ENCODE data around the gene MYDGF. TPM values are rescaled to one million over a fixed set of nuclear protein-coding genes. Genes with fewer than 3 reads are reported as not detected.

The MYDGF gene
- total RNA-seq, 1 experiment from 2014 or later, result 250 TPM

- Histone ChIP-seq H3K9me3 (replicated peaks) (no peaks in the 10 kb centered on the region), H3K36me3 (no peaks in the 10 kb centered on the region), H3K4me1 (replicated peaks) (no peaks in the 10 kb centered on the region), H3K27me3 (replicated peaks) (peaks cover 25% of the 10 kb centered on the region), H3K27ac (no peak overlapping the region), H3K4me3 (no peak overlapping the region)
- DNase-seq (ENCODE audit: low read depth in 1 of 2, low spot score in 2 of 2), result no peak
These were observed 56.8 kb downstream of the MYDGF start for GRCh38 chr19:4613254-4613751.

DNA sequence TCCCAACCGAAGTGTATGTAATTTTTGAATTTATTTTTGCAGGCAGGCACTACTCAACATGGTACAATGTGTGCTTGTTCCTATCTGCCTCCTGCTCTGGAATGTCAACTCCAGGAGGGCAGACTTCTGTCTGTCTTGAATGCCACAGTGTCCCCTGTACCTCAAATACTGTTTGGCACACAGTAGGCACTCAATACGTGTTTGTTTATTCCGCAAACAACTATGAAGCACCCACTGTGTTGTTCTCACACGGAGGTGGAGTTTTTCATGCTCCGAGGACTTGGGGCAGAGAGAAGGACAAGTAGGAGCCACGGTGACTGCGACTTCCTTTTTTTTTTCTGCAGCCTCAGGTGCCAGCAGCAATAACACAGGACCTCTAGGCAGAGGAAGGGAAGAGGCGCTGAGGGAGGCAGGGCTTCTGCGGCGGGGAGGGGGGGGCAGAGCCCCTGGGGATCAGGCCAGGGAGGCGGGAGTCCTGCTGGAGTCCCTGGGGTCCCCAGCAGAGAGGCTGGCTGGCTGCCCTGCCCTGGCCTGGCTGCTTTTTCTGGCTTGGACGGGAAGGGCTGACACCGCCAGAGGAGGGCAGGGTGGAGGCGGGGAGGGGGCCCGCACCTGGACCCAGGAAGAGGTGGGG, 60.1 kb downstream of the MYDGF start:
- DNase-seq (ENCODE audit: low read depth in 1 of 2, low spot score in 2 of 2), result no peak
- Histone ChIP-seq H3K27me3 (replicated peaks) (peaks cover 38% of the 10 kb centered on the region), H3K36me3 (no peaks in the 10 kb centered on the region), H3K9me3 (replicated peaks) (no peaks in the 10 kb centered on the region), H3K4me3 (no peak overlapping the region), H3K4me1 (replicated peaks) (no peaks in the 10 kb centered on the region), H3K27ac (no peak overlapping the region)

Other genes with a start within 250 kb of the MYDGF start
- gene UBXN6, start 212.5 kb downstream of the MYDGF start, total RNA-seq (2014; rRNA removed; shearing (Covaris generic)), result 39.3 and 66.8 TPM in 2 replicates
- gene HDGFL2, start 198.0 kb downstream of the MYDGF start, total RNA-seq (2014; rRNA removed; shearing (Covaris generic)), result 58.7 and 71.4 TPM in 2 replicates
- gene PLIN4, start 151.9 kb downstream of the MYDGF start, total RNA-seq (2014; rRNA removed; shearing (Covaris generic)), result not detected in 2 replicates
- not detected in 2 replicates for gene PLIN5, start 135.1 kb downstream of the MYDGF start, total RNA-seq (2014; rRNA removed; shearing (Covaris generic))
- not detected in 2 replicates for gene LRG1, start 130.3 kb downstream of the MYDGF start, total RNA-seq (2014; rRNA removed; shearing (Covaris generic))
- gene SEMA6B, start 110.7 kb downstream of the MYDGF start, total RNA-seq (2014; rRNA removed; shearing (Covaris generic)), result 0.08 TPM in 1 of 2 replicates, not detected in the other
- gene TNFAIP8L1, start 30.8 kb downstream of the MYDGF start, total RNA-seq (2014; rRNA removed; shearing (Covaris generic)), result 5.0 and 7.4 TPM in 2 replicates
- 60.6 and 65.3 TPM in 2 replicates for gene DPP9, start 53.5 kb upstream of the MYDGF start, total RNA-seq (2014; rRNA removed; shearing (Covaris generic))
- 9.4 and 14.4 TPM in 2 replicates for gene FEM1A, start 121.4 kb upstream of the MYDGF start, total RNA-seq (2014; rRNA removed; shearing (Covaris generic))
- 3.7 and 4.1 TPM in 2 replicates for gene TICAM1, start 161.4 kb upstream of the MYDGF start, total RNA-seq (2014; rRNA removed; shearing (Covaris generic))
- 178 and 210 TPM in 2 replicates for gene PLIN3, start 197.3 kb upstream of the MYDGF start, total RNA-seq (2014; rRNA removed; shearing (Covaris generic))
- gene ARRDC5, start 232.6 kb upstream of the MYDGF start, total RNA-seq (2014; rRNA removed; shearing (Covaris generic)), result not detected in 2 replicates
- 65.8 and 85.8 TPM in 2 replicates for gene UHRF1, start 239.2 kb upstream of the MYDGF start, total RNA-seq (2014; rRNA removed; shearing (Covaris generic))